ENCODE results near the gene TFF3.
"Not testable (repeated sequence)": the region's sequence is repeated elsewhere in the genome, so short reads cannot be mapped to it uniquely, and the experiment has no call there.

Gene TFF3

GRCh38 chr21:42304556-42305454, 10.4 kb downstream of the TFF3 start:
- DNase-seq (ENCODE audit: low spot score): no peak

GRCh38 chr21:42303443-42303842, 11.8 kb downstream of the TFF3 start:
- DNase-seq (ENCODE audit: low spot score): no peak

- DNase-seq (ENCODE audit: low spot score): no peak
Observed at GRCh38 chr21:42302794-42303193, 12.4 kb downstream of the TFF3 start.

- no peak for DNase-seq (ENCODE audit: low spot score)
Observed at GRCh38 chr21:42302076-42302650, 13.0 kb downstream of the TFF3 start.

GRCh38 chr21:42301371-42302075, 13.7 kb downstream of the TFF3 start:
- DNase-seq (ENCODE audit: low spot score): no peak

- DNase-seq (ENCODE audit: low spot score): no peak
Observed at GRCh38 chr21:42300956-42301355, 14.3 kb downstream of the TFF3 start.

- no peak for DNase-seq (ENCODE audit: low spot score)
Observed at GRCh38 chr21:42300045-42300583, 15.1 kb downstream of the TFF3 start.

- no peak for DNase-seq (ENCODE audit: low spot score)
Observed at GRCh38 chr21:42299324-42300044, 15.7 kb downstream of the TFF3 start.

GRCh38 chr21:42298657-42299056, 16.6 kb downstream of the TFF3 start:
- no peak for DNase-seq (ENCODE audit: low spot score)

- no peak for DNase-seq (ENCODE audit: low spot score)
Observed at GRCh38 chr21:42298237-42298636, 17.0 kb downstream of the TFF3 start.

- DNase-seq (ENCODE audit: low spot score): no peak
Observed at GRCh38 chr21:42297377-42297776, 17.8 kb downstream of the TFF3 start.

- DNase-seq (ENCODE audit: low spot score): no peak
Observed at GRCh38 chr21:42296501-42296900, 18.7 kb downstream of the TFF3 start.

- no peak for DNase-seq (ENCODE audit: low spot score)
Observed at GRCh38 chr21:42295845-42296244, 19.4 kb downstream of the TFF3 start.

GRCh38 chr21:42294273-42294880, 20.8 kb downstream of the TFF3 start:
- DNase-seq (ENCODE audit: low spot score): no peak

- no peak for DNase-seq (ENCODE audit: low spot score)
Observed at GRCh38 chr21:42293649-42294272, 21.4 kb downstream of the TFF3 start.

GRCh38 chr21:42292563-42293142, 22.6 kb downstream of the TFF3 start:
- DNase-seq (ENCODE audit: low spot score): not testable (repeated sequence)

- no peak for DNase-seq (ENCODE audit: low spot score)
Observed at GRCh38 chr21:42291751-42292562, 23.3 kb downstream of the TFF3 start.

GRCh38 chr21:42291003-42291750, 24.0 kb downstream of the TFF3 start:
- DNase-seq (ENCODE audit: low spot score): no peak

- DNase-seq (ENCODE audit: low spot score): no peak
Observed at GRCh38 chr21:42290505-42290904, 24.7 kb downstream of the TFF3 start.

Measured in AG08395 (cell line).